ENCODE data around the gene ZBTB44. TPM values are rescaled to one million over a fixed set of nuclear protein-coding genes. Genes with fewer than 3 reads are reported as not detected.
"Not testable (repeated sequence)": the region's sequence is repeated elsewhere in the genome, so short reads cannot be mapped to it uniquely, and the experiment has no call there.

Gene ZBTB44
- total and polyA plus RNA-seq, 5 experiments from 2014 or later: 5.9 to 90.1 (median 7.9) TPM

GRCh38 chr11:130197386-130198035, 117.2 kb downstream of the ZBTB44 start:
- H3K27me3 Mint-ChIP-seq: no peaks in the 10 kb centered on the region
- peaks cover 0 to 8% (median 2%) of the 10 kb centered on the region in 4 donors for H3K4me1 Mint-ChIP-seq
- H3K36me3 Mint-ChIP-seq: no peaks in the 10 kb centered on the region
- ATAC-seq: no peak
- no peaks in the 10 kb centered on the region for H3K9me3 Mint-ChIP-seq
- no peak for DNase-seq
- POLR2A ChIA-PET: no interaction called here
- no peak overlapping the region for H3K4me3 Mint-ChIP-seq
- no peak overlapping the region for H3K27ac Mint-ChIP-seq

GRCh38 chr11:130194241-130195023, 120.3 kb downstream of the ZBTB44 start:
- no peaks in the 10 kb centered on the region for H3K9me3 Mint-ChIP-seq
- no peaks in the 10 kb centered on the region for H3K27me3 Mint-ChIP-seq
- no peak overlapping the region for H3K27ac Mint-ChIP-seq
- ATAC-seq (no peak), DNase-seq (no peak)
- H3K36me3 Mint-ChIP-seq: no peaks in the 10 kb centered on the region
- no peak overlapping the region for H3K4me3 Mint-ChIP-seq
- POLR2A ChIA-PET: no interaction called here
- H3K4me1 Mint-ChIP-seq: no peaks in the 10 kb centered on the region

- H3K4me3 Mint-ChIP-seq, H3K27ac Mint-ChIP-seq, DNase-seq, H3K4me1 Mint-ChIP-seq, H3K27me3 Mint-ChIP-seq, ATAC-seq, H3K9me3 Mint-ChIP-seq, H3K36me3 Mint-ChIP-seq, POLR2A ChIA-PET: not testable (repeated sequence)
Observed at GRCh38 chr11:130193551-130193950, 121.2 kb downstream of the ZBTB44 start.

GRCh38 chr11:130192845-130193267, 121.9 kb downstream of the ZBTB44 start:
- Mint-ChIP-seq H3K27me3 (no peaks in the 10 kb centered on the region), H3K36me3 (no peaks in the 10 kb centered on the region), H3K9me3 (no peaks in the 10 kb centered on the region), H3K4me1 (no peaks in the 10 kb centered on the region), H3K4me3 (no peak overlapping the region), H3K27ac (no peak overlapping the region)
- no peak for DNase-seq
- POLR2A ChIA-PET: no interaction called here
- no peak for ATAC-seq

- Mint-ChIP-seq H3K36me3 (no peaks in the 10 kb centered on the region), H3K4me3 (no peak overlapping the region), H3K4me1 (no peaks in the 10 kb centered on the region), H3K9me3 (no peaks in the 10 kb centered on the region), H3K27ac (no peak overlapping the region), H3K27me3 (no peaks in the 10 kb centered on the region)
- POLR2A ChIA-PET: interaction anchor here (0.7 kb wide), 1 partner anchor 283 kb away, joined by 3 read pairs; no protein-coding TSS in a partner anchor
- ATAC-seq (no peak), DNase-seq (no peak)
Observed at GRCh38 chr11:130191896-130192295, 122.8 kb downstream of the ZBTB44 start.

- no peaks in the 10 kb centered on the region for H3K4me1 Mint-ChIP-seq
- no peak for ATAC-seq
- H3K27ac Mint-ChIP-seq: no peak overlapping the region
- H3K4me3 Mint-ChIP-seq: no peak overlapping the region
- peaks cover 0 to 2% (median 0%) of the 10 kb centered on the region in 5 donors for H3K27me3 Mint-ChIP-seq
- no peaks in the 10 kb centered on the region for H3K36me3 Mint-ChIP-seq
- no peaks in the 10 kb centered on the region for H3K9me3 Mint-ChIP-seq
- POLR2A ChIA-PET: no interaction called here
- DNase-seq: no peak
Observed at GRCh38 chr11:130190371-130190881, 124.3 kb downstream of the ZBTB44 start.

- ATAC-seq (no peak), DNase-seq (no peak)
- POLR2A ChIA-PET: no interaction called here
- H3K9me3 Mint-ChIP-seq: peaks cover 0 to 2% (median 0%) of the 10 kb centered on the region in 9 donors
- no peaks in the 10 kb centered on the region for H3K36me3 Mint-ChIP-seq
- no peak overlapping the region for H3K27ac Mint-ChIP-seq
- H3K4me1 Mint-ChIP-seq: no peaks in the 10 kb centered on the region
- H3K4me3 Mint-ChIP-seq: no peak overlapping the region
- peaks cover 0 to 2% (median 0%) of the 10 kb centered on the region in 5 donors for H3K27me3 Mint-ChIP-seq
Observed at GRCh38 chr11:130189492-130190210, 125.1 kb downstream of the ZBTB44 start.

GRCh38 chr11:130188585-130189347, 126.0 kb downstream of the ZBTB44 start:
- no peaks in the 10 kb centered on the region for H3K4me1 Mint-ChIP-seq
- peaks cover 0 to 2% (median 0%) of the 10 kb centered on the region in 9 donors for H3K9me3 Mint-ChIP-seq
- POLR2A ChIA-PET: no interaction called here
- H3K36me3 Mint-ChIP-seq: no peaks in the 10 kb centered on the region
- ATAC-seq: no peak
- DNase-seq: no peak
- peaks cover 0 to 2% (median 0%) of the 10 kb centered on the region in 5 donors for H3K27me3 Mint-ChIP-seq
- no peak overlapping the region for H3K4me3 Mint-ChIP-seq
- H3K27ac Mint-ChIP-seq: no peak overlapping the region

- no peak for ATAC-seq
- POLR2A ChIA-PET: no interaction called here
Observed at GRCh38 chr11:130188047-130188446, 126.7 kb downstream of the ZBTB44 start.

GRCh38 chr11:130187096-130187495, 127.6 kb downstream of the ZBTB44 start:
- ATAC-seq (no peak), DNase-seq (no peak)
- Mint-ChIP-seq H3K4me3 (no peak overlapping the region), H3K27me3 (peaks cover 0 to 4% (median 2%) of the 10 kb centered on the region in 5 donors), H3K27ac (no peak overlapping the region), H3K9me3 (peaks cover 0 to 2% (median 0%) of the 10 kb centered on the region in 9 donors), H3K36me3 (no peaks in the 10 kb centered on the region), H3K4me1 (peaks cover 0 to 3% (median 0%) of the 10 kb centered on the region in 4 donors)
- POLR2A ChIA-PET: no interaction called here

More at GRCh38 chr11:130188047-130188446, 126.7 kb downstream of the ZBTB44 start:
- no peak overlapping the region for H3K27ac Mint-ChIP-seq
- peaks cover 0 to 2% (median 0%) of the 10 kb centered on the region in 9 donors for H3K9me3 Mint-ChIP-seq
- no peaks in the 10 kb centered on the region for H3K4me1 Mint-ChIP-seq
- peaks cover 0 to 4% (median 2%) of the 10 kb centered on the region in 5 donors for H3K27me3 Mint-ChIP-seq
- DNase-seq: no peak
- no peak overlapping the region for H3K4me3 Mint-ChIP-seq
- H3K36me3 Mint-ChIP-seq: no peaks in the 10 kb centered on the region

- no peak overlapping the region for H3K27ac Mint-ChIP-seq
- H3K36me3 Mint-ChIP-seq: no peaks in the 10 kb centered on the region
- no peak overlapping the region for H3K4me3 Mint-ChIP-seq
- DNase-seq (no peak), ATAC-seq (no peak)
- H3K4me1 Mint-ChIP-seq: peaks cover 0 to 22% (median 0%) of the 10 kb centered on the region in 4 donors
- peaks cover 0 to 2% (median 0%) of the 10 kb centered on the region in 9 donors for H3K9me3 Mint-ChIP-seq
- POLR2A ChIA-PET: no interaction called here
- peaks cover 2 to 9% (median 7%) of the 10 kb centered on the region in 5 donors for H3K27me3 Mint-ChIP-seq
Observed at GRCh38 chr11:130183878-130184610, 130.7 kb downstream of the ZBTB44 start.

All from naive thymus-derived CD8-positive, alpha-beta T cell (primary cell).